Stimulated activated CD8-positive, alpha-beta memory T cell treated with anti-CD3 and anti-CD28 coated beads, Interleukin-2, amount 100 ng/mL, for 48 hours (primary cell): ENCODE data around the gene FAM199X.
"Not testable (repeated sequence)": the region's sequence is repeated elsewhere in the genome, so short reads cannot be mapped to it uniquely, and the experiment has no call there.

ENCODE experiments used
- DNase-seq, 2 donors: peaks; one replicate each; pipeline ENCODE4 v3.0.0-alpha.2; 2020; ENCODE audit warnings: low read depth in 2 of 2

The FAM199X gene

GRCh38 chrX:104189837-104190236 is 23.6 kb downstream of the FAM199X start:
- DNase-seq: no peak

- DNase-seq: no peak
These were observed 27.2 kb downstream of the FAM199X start for GRCh38 chrX:104193485-104193884.

- DNase-seq: no peak
These were observed 28.8 kb downstream of the FAM199X start for GRCh38 chrX:104195013-104195412.

GRCh38 chrX:104195489-104196084 is 29.3 kb downstream of the FAM199X start:
- DNase-seq: no peak

GRCh38 chrX:104205548-104205947 is 39.3 kb downstream of the FAM199X start:
- DNase-seq: no peak

GRCh38 chrX:104211187-104211586 is 44.9 kb downstream of the FAM199X start:
- DNase-seq: no peak

- DNase-seq: not testable (repeated sequence)
These were observed 63.8 kb downstream of the FAM199X start for GRCh38 chrX:104230060-104230459.
